Measurements from ENCODE around the gene SETDB1. TPM values are rescaled to one million over a fixed set of nuclear protein-coding genes. Genes with fewer than 3 reads are reported as not detected.

Gene SETDB1
- total and polyA plus RNA-seq, 2 of the 13 experiments (the other 11 are each of a cell fraction or from before 2014, with no cell fraction given): 33.1 to 34.6 TPM

GRCh38 chr1:151012684-151013471 is 86.7 kb downstream of the SETDB1 start (continued):
- TF ChIP-seq ZNF136 (CRISPR knock-in tag; IDR thresholded peaks at IDR 0.05; ENCODE audit: low read depth): peak; percentile 97
- no peak for TF ChIP-seq CENPBD1 (CRISPR knock-in tag; IDR thresholded peaks at IDR 0.05; ENCODE audit: borderline replicate concordance, low read depth)
- TF ChIP-seq SOX13 (IDR thresholded peaks at IDR 0.05): peak; percentile 66
- peak in 1 of 2 experiments; percentile 84; a peak in 2 of 4 replicates for TF ChIP-seq SOX13 (CRISPR knock-in tag; conservative IDR thresholded peaks at IDR 0.05 in 1 of 2, IDR thresholded peaks at IDR 0.05 in 1 of 2)
- 0 out of 2 replicates have a peak, but pooled peaks have one; percentile 48 for TF ChIP-seq ZFP82 (CRISPR knock-in tag; IDR thresholded peaks at IDR 0.05; ENCODE audit: borderline replicate concordance)
- no peak for TF ChIP-seq CERS6 (CRISPR knock-in tag; IDR thresholded peaks at IDR 0.05)
- peak; percentile 84 for TF ChIP-seq RXRA (CRISPR knock-in tag; IDR thresholded peaks at IDR 0.05)
- TF ChIP-seq GATAD2A (CRISPR knock-in tag; IDR thresholded peaks at IDR 0.05): peak; percentile 87
- TF ChIP-seq PREB (CRISPR knock-in tag; IDR thresholded peaks at IDR 0.05): no peak
- TF ChIP-seq AGO2 (optimal IDR thresholded peaks at IDR 0.05; ENCODE audit: low read depth, low read length): no peak
- TF ChIP-seq TBX3 (IDR thresholded peaks at IDR 0.05; ENCODE audit: borderline replicate concordance): peak; percentile 66; the same call in 1 of the 2 replicates
- 0 out of 2 replicates have a peak, but pooled peaks have one; percentile 15 for TF ChIP-seq GTF2F1 (IDR thresholded peaks at IDR 0.05; ENCODE audit: low read length)
- peak; percentile 33; the same call in 1 of the 2 replicates for TF ChIP-seq ZNF556 (CRISPR knock-in tag; IDR thresholded peaks at IDR 0.05; ENCODE audit: borderline replicate concordance)
- peak; percentile 65; the same call in 1 of the 2 replicates for TF ChIP-seq ZNF503 (CRISPR knock-in tag; IDR thresholded peaks at IDR 0.05)
- TF ChIP-seq ZNF138 (CRISPR knock-in tag; IDR thresholded peaks at IDR 0.05; ENCODE audit: low read depth): no peak
- TF ChIP-seq ZNF362 (CRISPR knock-in tag; IDR thresholded peaks at IDR 0.05; ENCODE audit: borderline replicate concordance): 0 out of 2 replicates have a peak, but pooled peaks have one; percentile 39
- peak; percentile 62 for TF ChIP-seq ARID4A (CRISPR knock-in tag; IDR thresholded peaks at IDR 0.05; ENCODE audit: borderline replicate concordance)
- no peak for TF ChIP-seq ZNF124 (CRISPR knock-in tag; IDR thresholded peaks at IDR 0.05)
